WI38 (cell line): ENCODE results near the gene WDR17.

ENCODE experiments used
- H3K4me3 ChIP-seq: 2 replicates; pipeline ENCODE4 v1.5.1; 2011; ENCODE audit warnings: low read depth, mild to moderate bottlenecking, control low read depth, low read length
- CTCF ChIP-seq: IDR thresholded peaks from 2 replicates; pipeline ENCODE4 v1.5.1; 2012; ENCODE audit warnings: low read depth, mild to moderate bottlenecking, control low read depth, low read length

WDR17 gene

GRCh38 chr4:176084769-176085168 lies 19.1 kb downstream of the WDR17 start:
- H3K4me3 ChIP-seq, result no peak overlapping the region
- no peak for TF ChIP-seq CTCF

- no peak for TF ChIP-seq CTCF
- no peak overlapping the region for H3K4me3 ChIP-seq
Observed at GRCh38 chr4:176090115-176090514, 24.5 kb downstream of the WDR17 start.

- H3K4me3 ChIP-seq, result no peak overlapping the region
- no peak for TF ChIP-seq CTCF
Observed at GRCh38 chr4:176099314-176099713, 33.7 kb downstream of the WDR17 start.

GRCh38 chr4:176102414-176103063 lies 36.9 kb downstream of the WDR17 start:
- H3K4me3 ChIP-seq, result no peak overlapping the region
- no peak for TF ChIP-seq CTCF

- TF ChIP-seq CTCF, result no peak
- H3K4me3 ChIP-seq, result no peak overlapping the region
Observed at GRCh38 chr4:176107695-176108094, 42.1 kb downstream of the WDR17 start.

- no peak overlapping the region for H3K4me3 ChIP-seq
- TF ChIP-seq CTCF, result peak; percentile 53
Observed at GRCh38 chr4:176123710-176124407, 58.2 kb downstream of the WDR17 start.

GRCh38 chr4:176125063-176125462 lies 59.4 kb downstream of the WDR17 start:
- H3K4me3 ChIP-seq, result no peak overlapping the region
- TF ChIP-seq CTCF, result no peak
